Epidermal melanocyte (primary cell): ENCODE measurements around the gene CAVIN1.
"Not testable (repeated sequence)": the region's sequence is repeated elsewhere in the genome, so short reads cannot be mapped to it uniquely, and the experiment has no call there.

Source experiments
- DNase-seq: peaks from one replicate; pipeline ENCODE4 v3.0.0; 2011; ENCODE audit warnings: low spot score; ENCODE audit not compliant: insufficient read length

The CAVIN1 gene

GRCh38 chr17:42405963-42406495 is 17.0 kb downstream of the CAVIN1 start:
- DNase-seq, result peak; percentile 74

DNA sequence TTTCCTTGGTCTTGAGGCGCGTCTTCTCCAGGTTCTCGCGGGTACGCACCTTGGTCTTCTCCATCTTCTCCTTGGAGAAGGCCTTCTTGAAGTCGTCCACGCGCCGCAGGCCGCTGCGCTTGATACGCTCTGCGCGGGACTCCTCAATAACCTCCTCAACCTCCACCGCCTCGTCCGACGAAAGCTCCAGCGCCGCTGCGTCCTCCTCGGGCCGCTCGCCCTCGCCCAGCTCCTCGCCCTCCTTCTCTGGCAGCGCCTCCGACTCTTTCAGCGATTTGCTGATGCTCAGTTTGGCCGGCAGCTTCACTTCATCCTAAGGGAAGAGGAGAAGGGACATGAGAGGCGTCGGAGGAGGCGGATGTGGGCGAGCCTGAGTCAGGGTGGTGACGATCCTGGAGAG is 18.0 kb downstream of the CAVIN1 start:
- no peak for DNase-seq

GRCh38 chr17:42404326-42405055 is 18.6 kb downstream of the CAVIN1 start:
- peak; percentile 7 for DNase-seq

DNA sequence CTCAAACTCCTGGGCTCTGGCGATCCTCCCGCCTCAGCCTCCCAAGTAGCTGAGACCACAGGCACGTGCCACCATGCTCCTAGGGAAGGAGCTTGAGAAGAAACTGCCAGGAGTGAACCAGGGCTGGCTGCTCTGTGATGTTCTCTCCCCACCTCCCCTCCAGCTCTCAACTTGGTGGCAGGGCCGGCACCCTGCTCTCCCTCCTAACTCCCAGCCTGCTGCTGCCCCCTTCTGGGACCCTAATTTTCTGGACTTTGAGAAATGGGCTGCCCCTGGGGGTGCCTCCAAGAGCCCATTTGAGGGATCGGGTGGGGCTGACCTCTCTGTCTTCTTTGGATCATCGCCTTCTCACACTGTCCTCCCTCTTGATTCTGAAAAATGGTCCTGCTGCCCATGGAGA is 19.9 kb downstream of the CAVIN1 start:
- peak; percentile 10 for DNase-seq

GRCh38 chr17:42402117-42402516 is 20.9 kb downstream of the CAVIN1 start:
- peak; percentile 12 for DNase-seq

DNA sequence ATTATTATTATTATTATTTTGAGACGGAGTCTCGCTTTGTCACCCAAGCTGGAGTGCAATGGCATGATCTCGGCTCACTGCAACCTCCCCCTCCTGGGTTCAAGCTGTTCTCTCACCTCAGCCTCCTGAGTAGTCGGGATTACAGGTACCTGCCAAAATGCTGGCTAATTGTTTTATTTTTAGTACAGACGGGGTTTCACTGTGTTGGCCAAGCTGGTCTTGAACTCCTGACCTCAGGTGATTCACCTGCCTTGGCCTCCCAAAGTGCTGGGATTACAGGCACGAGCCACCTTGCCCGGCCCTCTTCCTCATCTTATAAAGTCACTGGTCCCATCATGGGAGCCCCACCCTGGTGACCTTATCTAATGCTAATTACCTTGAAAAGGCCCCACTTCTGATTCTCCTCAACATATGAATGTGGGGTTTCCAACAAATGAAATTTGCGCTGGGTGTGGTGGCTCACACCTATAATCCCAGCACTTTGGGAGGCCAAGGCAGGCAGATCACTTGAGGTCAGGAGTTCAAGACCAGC is 22.1 kb downstream of the CAVIN1 start:
- DNase-seq, result not testable (repeated sequence)

- no peak for DNase-seq
Measured at GRCh38 chr17:42399948-42400843, 22.9 kb downstream of the CAVIN1 start.

DNA sequence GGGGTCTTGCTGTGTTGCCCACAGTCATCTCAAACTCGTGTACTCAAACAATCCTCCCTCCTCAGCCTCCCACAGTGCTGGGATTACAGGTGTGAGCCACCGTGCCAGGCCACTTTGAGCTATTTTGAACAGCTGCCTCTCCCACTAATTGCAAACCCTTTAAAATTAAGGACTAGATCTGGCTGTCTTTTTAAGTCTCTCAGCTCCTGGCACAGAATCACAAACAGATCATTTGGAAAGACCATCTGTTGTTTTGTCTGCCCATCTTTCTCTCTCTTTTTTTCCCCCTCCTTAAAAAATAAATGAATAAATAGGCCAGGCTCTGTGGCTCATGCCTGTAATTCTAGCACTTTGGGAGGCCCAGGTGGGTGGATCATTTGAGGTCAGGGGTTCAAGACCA is 23.9 kb downstream of the CAVIN1 start:
- no peak for DNase-seq

GRCh38 chr17:42395601-42396000 is 27.5 kb downstream of the CAVIN1 start:
- DNase-seq, result not testable (repeated sequence)

- no peak for DNase-seq
Measured at GRCh38 chr17:42394838-42395237, 28.2 kb downstream of the CAVIN1 start.

- no peak for DNase-seq
Measured at GRCh38 chr17:42392692-42393415, 30.2 kb downstream of the CAVIN1 start.

- not testable (repeated sequence) for DNase-seq
Measured at GRCh38 chr17:42391439-42391838, 31.6 kb downstream of the CAVIN1 start.

DNA sequence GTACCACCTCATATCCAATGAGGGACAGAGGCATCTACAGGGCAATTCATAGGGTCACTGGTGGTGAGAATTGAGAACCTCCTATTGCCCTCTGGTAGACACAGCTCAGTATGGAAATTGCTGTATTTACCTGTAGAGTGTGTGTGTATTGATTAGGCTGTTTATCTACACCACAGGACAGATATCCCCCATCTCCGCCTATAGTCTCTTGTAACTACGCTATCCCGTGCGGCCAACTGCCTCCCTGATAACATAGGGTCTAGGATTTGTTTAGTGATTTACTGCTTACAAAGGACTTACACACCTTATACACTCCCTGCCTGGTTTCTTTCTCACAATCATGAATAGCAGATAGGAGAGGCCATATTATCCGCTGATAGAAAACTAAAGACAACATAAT is 33.2 kb downstream of the CAVIN1 start:
- no peak for DNase-seq

DNA sequence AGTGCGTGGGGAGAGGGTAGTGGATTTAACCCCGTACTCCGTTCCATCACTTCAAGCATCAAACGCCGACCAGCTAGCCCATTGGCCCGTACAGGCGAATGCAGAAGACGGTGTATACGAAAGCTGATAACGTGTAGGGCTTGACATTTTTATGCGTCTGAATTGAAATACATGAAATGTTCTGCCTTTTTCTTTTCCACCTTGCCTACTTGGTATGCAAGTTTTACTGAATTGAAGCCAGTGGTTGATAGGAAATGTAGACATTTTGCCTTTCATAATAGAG is 34.0 kb downstream of the CAVIN1 start:
- DNase-seq, result no peak

- DNase-seq, result peak; percentile 97
Measured at GRCh38 chr17:42388381-42389134, 34.5 kb downstream of the CAVIN1 start, which contains the start of gene STAT3. Gene STAT3 (minus strand): TSS chr17:42388442. CDS start chr17:42348516, 39,926 bp downstream.

DNA sequence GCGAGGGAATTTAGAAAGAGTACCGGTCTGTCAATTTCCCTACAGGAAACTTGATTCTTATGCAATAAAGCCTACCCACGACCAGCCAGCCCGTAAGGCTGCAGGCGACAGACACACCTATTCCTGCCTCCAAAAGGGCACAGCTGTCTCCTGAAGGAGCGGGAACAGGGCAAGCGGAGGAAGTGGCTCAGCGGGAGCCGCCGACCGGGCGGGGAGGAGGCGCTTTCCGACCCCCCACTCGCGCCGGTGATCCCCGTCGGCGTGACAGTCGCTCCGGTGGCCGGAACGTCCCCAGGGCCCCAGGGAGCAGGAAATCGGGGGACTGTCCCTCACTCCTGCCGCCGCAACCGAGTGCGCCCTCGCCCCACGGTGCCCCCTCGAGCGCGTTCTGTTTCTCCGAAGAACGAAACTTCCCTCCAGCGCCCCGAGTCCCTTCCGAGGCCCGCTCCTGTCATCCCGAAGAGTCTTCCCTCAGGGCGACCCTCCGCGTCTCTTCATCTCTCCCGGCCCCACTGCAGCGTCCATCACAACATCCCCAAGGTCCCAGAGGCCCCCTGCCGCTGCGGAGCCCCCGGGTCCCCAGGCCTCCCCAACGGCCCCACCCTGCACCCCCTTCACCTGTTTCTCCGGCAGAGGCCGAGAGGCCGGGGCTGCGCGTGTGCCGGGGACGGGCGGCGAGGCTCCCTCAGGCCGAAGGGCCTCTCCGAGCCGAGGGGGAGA is 35.2 kb downstream of the CAVIN1 start:
- DNase-seq, result no peak

DNA sequence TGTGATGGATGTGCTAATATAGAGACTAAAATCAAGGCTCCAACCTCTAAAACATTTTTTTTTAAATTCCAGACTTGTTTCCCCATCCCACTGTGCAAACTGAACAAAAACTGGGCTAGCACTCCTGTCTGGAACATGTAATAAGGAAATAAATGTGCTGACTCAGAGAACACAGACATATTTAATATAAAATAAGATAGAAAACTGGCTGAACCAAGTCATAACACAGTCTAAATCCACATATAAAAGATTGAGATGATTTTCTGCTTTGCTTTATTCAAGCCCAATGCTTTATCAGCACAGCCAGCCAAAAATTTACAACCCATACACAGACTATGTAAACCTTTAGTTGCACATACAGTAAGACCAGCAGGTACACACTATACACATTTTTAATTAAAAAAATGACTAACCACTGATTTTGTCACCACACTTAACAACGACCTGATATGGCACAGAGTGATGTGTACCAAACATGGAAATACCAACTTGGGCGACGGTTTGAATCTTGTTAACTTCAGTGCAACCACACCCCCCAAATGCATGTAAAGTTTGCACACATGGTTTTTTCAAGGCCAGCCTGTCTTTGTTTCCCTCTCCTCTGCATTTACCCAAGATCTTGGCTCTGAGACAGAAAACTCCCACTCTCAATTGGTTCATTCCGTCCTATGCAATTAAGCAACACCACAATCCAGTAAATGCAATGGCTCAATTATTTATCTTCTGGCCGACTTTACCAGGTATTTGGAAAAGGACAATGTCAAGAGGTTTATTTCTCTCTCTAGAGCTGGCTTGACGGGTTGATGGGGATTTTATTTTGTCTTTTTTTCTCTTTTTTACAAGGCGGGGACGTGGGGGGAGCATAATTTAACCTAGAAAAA is 36.0 kb downstream of the CAVIN1 start:
- DNase-seq, result peak; percentile 25

- no peak for DNase-seq
Measured at GRCh38 chr17:42381898-42382297, 41.2 kb downstream of the CAVIN1 start.

DNA sequence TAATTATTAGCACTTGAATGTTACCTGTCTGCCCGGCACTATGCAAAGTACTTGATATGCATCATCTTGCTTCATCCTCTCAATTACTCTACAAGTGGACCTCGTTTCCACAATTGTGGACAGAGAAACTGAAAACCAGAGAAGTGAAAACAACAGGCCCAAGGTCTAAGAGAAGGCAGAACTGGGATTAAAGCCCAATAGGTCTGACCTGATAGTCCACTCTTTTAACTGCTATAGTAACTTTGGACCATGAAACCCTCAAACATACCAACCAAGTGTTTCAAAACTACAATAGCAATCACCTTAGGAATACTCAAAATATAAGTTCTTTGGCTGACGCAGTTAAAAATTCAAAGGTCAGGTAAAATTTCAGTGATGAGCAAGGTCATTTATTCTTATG is 42.1 kb downstream of the CAVIN1 start:
- DNase-seq, result no peak
